Small intestine (tissue), 7 donors: Measurements from ENCODE around the gene DDX25. TPM values are rescaled to one million over a fixed set of nuclear protein-coding genes. Genes with fewer than 3 reads are reported as not detected.

ENCODE experiments used
- DNase-seq, 2 donors: peaks; one replicate each; pipeline versions ENCODE4 v3.0.0 to v3.0.0-alpha.2; 2013
- FAIRE-seq: peaks from 2 replicates; lab custom pipeline; 2012; peaks lifted over from hg19 to GRCh38; lab: Jason Lieb, UNC
- H3K27ac ChIP-seq, 3 donors: one replicate each; pipeline ENCODE4 v1.5.1; 2013; ENCODE audit warnings: low read length in 2 of 3, mild to moderate bottlenecking in 2 of 3, control low read depth in 1 of 3, inconsistent platforms in 1 of 3, low read depth in 1 of 3, moderate library complexity in 1 of 3
- H3K27me3 ChIP-seq, 3 donors: one replicate each; pipeline ENCODE4 v1.6.1; 2013; ENCODE audit warnings: low read length in 3 of 3, inconsistent platforms in 1 of 3; ENCODE audit not compliant: control insufficient read depth in 3 of 3, insufficient read depth in 3 of 3
- H3K36me3 ChIP-seq, 3 donors: one replicate each; pipeline ENCODE4 v1.6.1; 2013; ENCODE audit warnings: low read length in 3 of 3, inconsistent platforms in 1 of 3, low read depth in 1 of 3, mild to moderate bottlenecking in 1 of 3, moderate library complexity in 1 of 3; ENCODE audit not compliant: control insufficient read depth in 3 of 3, insufficient read depth in 2 of 3
- H3K4me1 ChIP-seq, 3 donors: one replicate each; pipeline ENCODE4 v1.6.1; 2013; ENCODE audit warnings: low read length in 2 of 3, inconsistent platforms in 1 of 3, low read depth in 1 of 3, mild to moderate bottlenecking in 1 of 3, moderate library complexity in 1 of 3; ENCODE audit not compliant: control insufficient read depth in 3 of 3, insufficient read depth in 2 of 3
- H3K4me3 ChIP-seq, 3 donors: one replicate each; pipeline ENCODE4 v1.5.1; 2013; ENCODE audit warnings: low read length in 3 of 3, control low read depth in 1 of 3, inconsistent platforms in 1 of 3, low read depth in 1 of 3, mild to moderate bottlenecking in 1 of 3, moderate library complexity in 1 of 3
- H3K9me3 ChIP-seq, 2 donors: one replicate each; pipeline ENCODE4 v1.6.1; 2013; ENCODE audit warnings: low read depth in 1 of 2, low read length in 1 of 2; ENCODE audit not compliant: control insufficient read depth in 2 of 2, insufficient read depth in 1 of 2
- WGBS, 3 donors: extraction: QIAGEN DNeasy Blood & Tissue Kit; methylation state at CpG; one replicate each; pipeline ENCODE4 v1.1.7; 2013; 5-methylcytosine and 5-hydroxymethylcytosine counted together
- polyA plus RNA-seq, 4 donors: library from polyadenylated mRNA; stranded (reverse) in 3 of 4; unstranded in 1 of 4; fragments of 200-250 nt in 3 of 4; fragments of 120-200 nt in 1 of 4; gene quantifications; one replicate each; pipeline versions ENCODE4 v1.2.1 to v1.2.3, GENCODE V29; 2013
- donor health status: healthy with polysubstance abuse.
- donor health status: control.
- donor health status: control.
- donor health status: Bipolar disorder and iron deficiency.
- donor health status: healthy.

DDX25 gene
- polyA plus RNA-seq, 4 donors: 0.47 to 0.81 (median 0.63) TPM; not detected in 1

GRCh38 chr11:125916683-125917347, 12.5 kb downstream of the DDX25 start:
- FAIRE-seq (no peak), DNase-seq (peak; percentile 40 to 84)
- H3K4me3 ChIP-seq: no peak overlapping the region
- H3K36me3 ChIP-seq: no peaks in the 10 kb centered on the region
- peaks cover 0 to 7% (median 0%) of the 10 kb centered on the region in 3 donors for H3K4me1 ChIP-seq
- WGBS, 3 donors: 21 to 65% (median 43%) methylated on average over 12 of the region's 12 CpGs
- no peak overlapping the region for H3K27ac ChIP-seq
- peaks cover 0 to 3% (median 2%) of the 10 kb centered on the region in 3 donors for H3K27me3 ChIP-seq
- no peaks in the 10 kb centered on the region for H3K9me3 ChIP-seq

GRCh38 chr11:125918140-125918840, 14.0 kb downstream of the DDX25 start:
- Histone ChIP-seq H3K9me3 (no peaks in the 10 kb centered on the region), H3K27me3 (peaks cover 0 to 3% (median 2%) of the 10 kb centered on the region in 3 donors), H3K27ac (no peak overlapping the region), H3K36me3 (no peaks in the 10 kb centered on the region), H3K4me1 (peaks cover 0 to 7% (median 0%) of the 10 kb centered on the region in 3 donors), H3K4me3 (no peak overlapping the region)
- DNase-seq (no peak), FAIRE-seq (no peak)
- WGBS, 3 donors: 83 to 90% (median 89%) methylated on average over 13 of the region's 13 CpGs

- 23 to 68% (median 38%) methylated on average over 9 of the region's 9 CpGs for WGBS, 3 donors
- Histone ChIP-seq H3K27ac (no peak overlapping the region), H3K36me3 (no peaks in the 10 kb centered on the region), H3K4me3 (no peak overlapping the region), H3K27me3 (no peaks in the 10 kb centered on the region), H3K9me3 (no peaks in the 10 kb centered on the region), H3K4me1 (peaks cover 0 to 25% (median 2%) of the 10 kb centered on the region in 3 donors)
- DNase-seq (peak; percentile 45 to 58), FAIRE-seq (no peak)
Observed at GRCh38 chr11:125921042-125921441, 16.7 kb downstream of the DDX25 start.

GRCh38 chr11:125922156-125922555, 17.8 kb downstream of the DDX25 start:
- Histone ChIP-seq H3K4me3 (no peak overlapping the region), H3K4me1 (peaks cover 0 to 20% (median 2%) of the 10 kb centered on the region in 3 donors), H3K36me3 (no peaks in the 10 kb centered on the region), H3K9me3 (no peaks in the 10 kb centered on the region), H3K27me3 (no peaks in the 10 kb centered on the region), H3K27ac (no peak overlapping the region)
- FAIRE-seq: no peak
- WGBS, 3 donors: 77 to 87% (median 81%) methylated on average over 3 of the region's 3 CpGs
- DNase-seq: no peak

GRCh38 chr11:125923012-125923579, 18.8 kb downstream of the DDX25 start:
- Histone ChIP-seq H3K36me3 (no peaks in the 10 kb centered on the region), H3K4me1 (peaks cover 0 to 20% (median 2%) of the 10 kb centered on the region in 3 donors), H3K27ac (no peak overlapping the region), H3K27me3 (no peaks in the 10 kb centered on the region), H3K9me3 (no peaks in the 10 kb centered on the region), H3K4me3 (no peak overlapping the region)
- 6 to 11% (median 9%) methylated on average over 8 of the region's 8 CpGs for WGBS, 3 donors
- DNase-seq: peak; percentile 75 to 81
- FAIRE-seq: no peak

- no peak for FAIRE-seq
- no peaks in the 10 kb centered on the region for H3K9me3 ChIP-seq
Observed at GRCh38 chr11:125923633-125924032, 19.3 kb downstream of the DDX25 start.

GRCh38 chr11:125924384-125925007, 20.2 kb downstream of the DDX25 start:
- Histone ChIP-seq H3K4me3 (no peak overlapping the region), H3K4me1 (peaks cover 0 to 20% (median 2%) of the 10 kb centered on the region in 3 donors), H3K27me3 (peaks cover 0 to under 1% (median 0%) of the 10 kb centered on the region in 3 donors), H3K36me3 (no peaks in the 10 kb centered on the region), H3K9me3 (no peaks in the 10 kb centered on the region), H3K27ac (no peak overlapping the region)
- DNase-seq (peak; percentile 49 to 65), FAIRE-seq (no peak)
- WGBS, 3 donors: 65 to 80% (median 67%) methylated on average over 9 of the region's 9 CpGs

More at GRCh38 chr11:125923633-125924032, 19.3 kb downstream of the DDX25 start:
- 86 to 92% (median 91%) methylated on average over 8 of the region's 8 CpGs for WGBS, 3 donors
- no peaks in the 10 kb centered on the region for H3K36me3 ChIP-seq
- H3K4me1 ChIP-seq: peaks cover 0 to 20% (median 2%) of the 10 kb centered on the region in 3 donors
- no peak overlapping the region for H3K27ac ChIP-seq
- no peak for DNase-seq
- no peak overlapping the region for H3K4me3 ChIP-seq
- H3K27me3 ChIP-seq: no peaks in the 10 kb centered on the region

GRCh38 chr11:125925247-125925740, 21.0 kb downstream of the DDX25 start:
- Histone ChIP-seq H3K27ac (peak overlapping the region in 2 of 3 donors; percentile 24 to 39), H3K4me1 (peaks cover 0 to 20% (median 2%) of the 10 kb centered on the region in 3 donors), H3K27me3 (peaks cover 0 to 3% (median 0%) of the 10 kb centered on the region in 3 donors), H3K36me3 (no peaks in the 10 kb centered on the region), H3K4me3 (no peak overlapping the region), H3K9me3 (no peaks in the 10 kb centered on the region)
- WGBS, 3 donors: 11 to 48% (median 25%) methylated on average over 6 of the region's 6 CpGs
- FAIRE-seq (no peak), DNase-seq (peak; percentile 77 to 88)
